Right atrium auricular region (tissue), 2 donors: ENCODE results near the gene SERPINE1. TPM values are rescaled to one million over a fixed set of nuclear protein-coding genes. Genes with fewer than 3 reads are reported as not detected.

Experiments used
- DNase-seq: peaks from one replicate; pipeline ENCODE4 v3.0.0-alpha.2; 2019; ENCODE audit warnings: low spot score
- H3K27ac ChIP-seq, 2 donors: fragments of 200-600 bp; sonication (generic); 1 replicate in 1 of 2; 2 replicates in 1 of 2; pipeline ENCODE4 v1.5.1; 2016 to 2019
- H3K27me3 ChIP-seq, 2 donors: fragments of 200-600 bp; sonication (generic); one replicate each; pipeline versions ENCODE4 v1.5.1 to v1.6.0; 2017 to 2019
- H3K36me3 ChIP-seq: fragments of 200-600 bp; sonication (generic); one replicate; pipeline ENCODE4 v1.5.1; 2016
- H3K4me1 ChIP-seq, 2 donors: fragments of 200-600 bp; sonication (generic); one replicate each; pipeline versions ENCODE4 v1.5.1 to v1.6.0; 2017 to 2019
- H3K4me3 ChIP-seq, 2 donors: fragments of 200-600 bp; sonication (generic); 1 replicate in 1 of 2; 2 replicates in 1 of 2; pipeline ENCODE4 v1.5.1; 2017 to 2019; ENCODE audit warnings: mild to moderate bottlenecking in 1 of 2, moderate library complexity in 1 of 2
- H3K9me3 ChIP-seq, 2 donors: fragments of 200-600 bp; sonication (generic); one replicate each; pipeline ENCODE4 v1.5.1; 2019
- total RNA-seq, 2 donors: library from RNA; depleted of rRNA; stranded (reverse); fragments of >200 nt; gene quantifications; one replicate each; pipeline ENCODE4 v1.1.0, GENCODE V29; 2016
- TF ChIP-seq, protein P1 (sequence below), 2 donors: fragments of 200-600 bp; sonication (generic); IDR thresholded peaks; one replicate each; pipeline ENCODE4 v1.5.1; 2019; ENCODE audit warnings: antibody characterized with exemption in 2 of 2

SERPINE1 gene
- total RNA-seq, 2 donors from 2014 or later = 28.0 to 40.8 TPM

DNA sequence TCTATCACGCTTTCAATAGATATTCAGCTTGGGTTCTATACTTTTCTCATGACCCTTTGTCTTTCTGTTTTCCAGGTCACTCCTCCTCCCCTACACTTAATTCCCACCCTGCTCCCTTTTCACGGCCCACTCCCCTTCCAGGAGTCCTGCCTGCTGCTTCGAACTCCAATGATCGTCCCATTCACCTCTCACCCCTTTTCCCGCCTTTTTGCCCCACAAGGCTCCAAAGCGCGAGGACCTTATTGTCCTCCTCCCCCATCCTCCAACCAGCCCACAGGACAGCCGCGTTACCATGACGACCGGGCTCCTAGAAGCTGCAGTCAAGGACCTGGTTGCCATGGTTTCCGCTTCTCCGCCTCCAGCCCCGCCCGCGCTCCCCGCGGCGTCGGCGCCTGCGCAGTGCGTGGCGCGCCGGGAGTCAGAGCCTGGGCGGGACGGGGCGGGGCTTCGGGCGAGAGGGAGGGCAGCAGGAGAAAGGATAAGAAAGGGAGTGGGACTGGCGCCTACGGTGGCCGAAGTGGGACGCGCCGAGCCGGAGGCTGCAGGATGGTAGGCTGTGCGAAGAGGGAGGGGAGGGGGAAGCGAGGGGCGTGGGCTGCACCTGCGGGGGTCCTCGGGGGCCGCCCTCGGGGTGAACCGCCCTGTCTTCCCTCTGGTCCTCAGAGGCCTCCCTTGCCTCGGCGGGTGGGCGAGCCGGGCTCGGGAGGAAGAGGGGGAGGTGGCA lies 27.2 kb downstream of the SERPINE1 start, which contains the start of gene AP1S1:
Gene AP1S1, plus strand, starts transcription at position 508 of the 724 bp plus-strand sequence. Its CDS starts 39 bp downstream, at position 547.
- DNase-seq = peak; percentile 85
- Histone ChIP-seq H3K36me3 (peaks cover 14% of the 10 kb centered on the region), H3K4me1 (peaks cover 0 to 17% of the 10 kb centered on the region in 2 donors), H3K27me3 (no peaks in the 10 kb centered on the region), H3K27ac (peak within 1 kb of the TSS; percentile 12 to 71), H3K9me3 (no peaks in the 10 kb centered on the region), H3K4me3 (peak within 1 kb of the TSS; percentile 95)
- TF ChIP-seq, protein P1, sequence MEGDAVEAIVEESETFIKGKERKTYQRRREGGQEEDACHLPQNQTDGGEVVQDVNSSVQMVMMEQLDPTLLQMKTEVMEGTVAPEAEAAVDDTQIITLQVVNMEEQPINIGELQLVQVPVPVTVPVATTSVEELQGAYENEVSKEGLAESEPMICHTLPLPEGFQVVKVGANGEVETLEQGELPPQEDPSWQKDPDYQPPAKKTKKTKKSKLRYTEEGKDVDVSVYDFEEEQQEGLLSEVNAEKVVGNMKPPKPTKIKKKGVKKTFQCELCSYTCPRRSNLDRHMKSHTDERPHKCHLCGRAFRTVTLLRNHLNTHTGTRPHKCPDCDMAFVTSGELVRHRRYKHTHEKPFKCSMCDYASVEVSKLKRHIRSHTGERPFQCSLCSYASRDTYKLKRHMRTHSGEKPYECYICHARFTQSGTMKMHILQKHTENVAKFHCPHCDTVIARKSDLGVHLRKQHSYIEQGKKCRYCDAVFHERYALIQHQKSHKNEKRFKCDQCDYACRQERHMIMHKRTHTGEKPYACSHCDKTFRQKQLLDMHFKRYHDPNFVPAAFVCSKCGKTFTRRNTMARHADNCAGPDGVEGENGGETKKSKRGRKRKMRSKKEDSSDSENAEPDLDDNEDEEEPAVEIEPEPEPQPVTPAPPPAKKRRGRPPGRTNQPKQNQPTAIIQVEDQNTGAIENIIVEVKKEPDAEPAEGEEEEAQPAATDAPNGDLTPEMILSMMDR (IDR thresholded peaks at IDR 0.05) = no peak

DNA sequence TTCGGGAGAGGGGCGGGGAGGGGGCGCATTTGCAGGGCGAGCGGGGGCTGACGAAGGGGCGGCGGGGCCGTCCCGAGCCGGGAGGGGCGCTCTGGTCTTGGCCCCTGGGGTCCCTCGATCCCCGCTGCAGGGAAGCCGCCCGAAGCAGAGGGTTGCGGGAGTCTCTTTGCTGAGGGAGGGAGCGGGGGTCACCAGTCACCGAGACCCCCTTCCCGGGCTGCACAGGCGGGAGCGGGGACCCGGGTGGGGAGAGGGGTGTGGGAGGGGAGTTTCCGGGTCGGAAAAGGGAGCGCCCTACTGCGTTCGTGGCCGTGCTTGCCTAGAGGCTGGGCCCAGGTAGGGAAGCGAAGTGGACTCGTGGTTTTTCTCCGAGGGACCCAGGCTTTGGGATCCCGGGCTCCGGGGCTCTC lies 27.8 kb downstream of the SERPINE1 start:
- no peak for DNase-seq
- TF ChIP-seq, protein P1 (IDR thresholded peaks at IDR 0.05) = no peak
- no peaks in the 10 kb centered on the region for H3K27me3 ChIP-seq
- H3K9me3 ChIP-seq = no peaks in the 10 kb centered on the region
- peaks cover 20% of the 10 kb centered on the region for H3K36me3 ChIP-seq
- H3K4me1 ChIP-seq = peaks cover 0 to 17% of the 10 kb centered on the region in 2 donors
- peak overlapping the region; percentile 95 for H3K4me3 ChIP-seq
- peak overlapping the region; percentile 12 to 71 for H3K27ac ChIP-seq

GRCh38 chr7:101155303-101155702 lies 28.4 kb downstream of the SERPINE1 start:
- Histone ChIP-seq H3K36me3 (peaks cover 23% of the 10 kb centered on the region), H3K9me3 (no peaks in the 10 kb centered on the region), H3K4me1 (peaks cover 0 to 17% of the 10 kb centered on the region in 2 donors), H3K4me3 (peak overlapping the region; percentile 95), H3K27ac (no peak overlapping the region), H3K27me3 (no peaks in the 10 kb centered on the region)
- no peak for DNase-seq
- TF ChIP-seq, protein P1 (IDR thresholded peaks at IDR 0.05) = no peak

- Histone ChIP-seq H3K4me3 (no peak overlapping the region), H3K36me3 (peaks cover 24% of the 10 kb centered on the region), H3K27me3 (no peaks in the 10 kb centered on the region), H3K27ac (no peak overlapping the region), H3K4me1 (peaks cover 0 to 17% of the 10 kb centered on the region in 2 donors), H3K9me3 (no peaks in the 10 kb centered on the region)
- TF ChIP-seq, protein P1 (IDR thresholded peaks at IDR 0.05) = no peak
- DNase-seq = no peak
Measured at GRCh38 chr7:101156277-101156676, 29.4 kb downstream of the SERPINE1 start.

- Histone ChIP-seq H3K27me3 (peaks cover 0 to under 1% of the 10 kb centered on the region in 2 donors), H3K4me3 (no peak overlapping the region), H3K4me1 (peaks cover 0 to 17% of the 10 kb centered on the region in 2 donors), H3K9me3 (no peaks in the 10 kb centered on the region), H3K27ac (no peak overlapping the region), H3K36me3 (peaks cover 24% of the 10 kb centered on the region)
- TF ChIP-seq, protein P1 (IDR thresholded peaks at IDR 0.05) = no peak
- no peak for DNase-seq
Measured at GRCh38 chr7:101156866-101157589, 30.1 kb downstream of the SERPINE1 start.
